HG03565 (cell line): ENCODE measurements around the gene NF1.
"Not testable (repeated sequence)": the region's sequence is repeated elsewhere in the genome, so short reads cannot be mapped to it uniquely, and the experiment has no call there.

Source experiments
- ATAC-seq: cut with Tn5 transposase; IDR thresholded peaks from one replicate; pipeline ENCODE4 v1.9.1; 2021; ENCODE audit warnings: mild to moderate bottlenecking, moderate library complexity; ENCODE audit not compliant: unreplicated experiment

Gene NF1

GRCh38 chr17:31321481-31321880 is 226.7 kb downstream of the NF1 start, which contains the start of gene EVI2A:
EVI2A (minus strand) TSS chr17:31321622; CDS start chr17:31319013, 2,609 bp downstream.
- ATAC-seq: no peak

GRCh38 chr17:31321966-31322365 is 227.2 kb downstream of the NF1 start:
- ATAC-seq: no peak

GRCh38 chr17:31323551-31323950 is 228.8 kb downstream of the NF1 start:
- no peak for ATAC-seq

GRCh38 chr17:31327534-31328159 is 232.9 kb downstream of the NF1 start:
- no peak for ATAC-seq

- ATAC-seq: no peak
Observed at GRCh38 chr17:31328160-31328535, 233.4 kb downstream of the NF1 start.

- ATAC-seq: no peak
Observed at GRCh38 chr17:31329221-31329620, 234.4 kb downstream of the NF1 start.

GRCh38 chr17:31339906-31340661 is 245.3 kb downstream of the NF1 start:
- no peak for ATAC-seq

- not testable (repeated sequence) for ATAC-seq
Observed at GRCh38 chr17:31345191-31345747, 250.5 kb downstream of the NF1 start.

- no peak for ATAC-seq
Observed at GRCh38 chr17:31349454-31349853, 254.7 kb downstream of the NF1 start.

GRCh38 chr17:31355935-31356334 is 261.2 kb downstream of the NF1 start:
- no peak for ATAC-seq

GRCh38 chr17:31357091-31357490 is 262.3 kb downstream of the NF1 start:
- no peak for ATAC-seq

- ATAC-seq: no peak
Observed at GRCh38 chr17:31357839-31358394, 263.1 kb downstream of the NF1 start.

GRCh38 chr17:31364012-31364411 is 269.2 kb downstream of the NF1 start:
- ATAC-seq: no peak

GRCh38 chr17:31366088-31366487 is 271.3 kb downstream of the NF1 start:
- ATAC-seq: no peak

- ATAC-seq: no peak
Observed at GRCh38 chr17:31369266-31369665, 274.5 kb downstream of the NF1 start.

GRCh38 chr17:31371511-31372097 is 276.8 kb downstream of the NF1 start:
- ATAC-seq: no peak

- ATAC-seq: no peak
Observed at GRCh38 chr17:31373150-31374093, 278.6 kb downstream of the NF1 start.

- ATAC-seq: no peak
Observed at GRCh38 chr17:31374094-31374447, 279.3 kb downstream of the NF1 start.

- ATAC-seq: no peak
Observed at GRCh38 chr17:31374503-31374902, 279.7 kb downstream of the NF1 start.

GRCh38 chr17:31378638-31379037 is 283.9 kb downstream of the NF1 start:
- ATAC-seq: no peak
